CD8-positive, alpha-beta memory T cell (primary cell): ENCODE results near the gene GPX5. TPM values are rescaled to one million over a fixed set of nuclear protein-coding genes. Genes with fewer than 3 reads are reported as not detected.
"Not testable (repeated sequence)": the region's sequence is repeated elsewhere in the genome, so short reads cannot be mapped to it uniquely, and the experiment has no call there.

ENCODE experiments used
- CTCF ChIA-PET: fragments of 350-600 bp; sonication (Branson Sonifier 250); formaldehyde crosslinking; loops from one replicate; lab custom pipeline; 2021; ENCODE audit warnings: antibody characterized with exemption; lab: Charles Lee
- POLR2A ChIA-PET: fragments of 350-600 bp; sonication (Branson Sonifier 250); formaldehyde crosslinking; loops from one replicate; lab custom pipeline; 2021; ENCODE audit warnings: antibody characterized with exemption; lab: Charles Lee
- DNase-seq, 5 donors: peaks; one replicate each; pipeline versions ENCODE4 v3.0.0 to v3.0.0-alpha.2; 2020 to 2022; ENCODE audit warnings: mixed read lengths in 1 of 5
- H3K27ac ChIP-seq: one replicate; pipeline ENCODE4 v1.7.0; 2013; ENCODE audit warnings: low read depth, mild to moderate bottlenecking, low read length, moderate library complexity
- H3K27me3 ChIP-seq: 2 replicates; pipeline ENCODE4 v1.7.0; 2013; ENCODE audit warnings: low read length, mild to moderate bottlenecking; ENCODE audit not compliant: insufficient read depth, poor library complexity, severe bottlenecking
- H3K36me3 ChIP-seq: 2 replicates; pipeline ENCODE4 v1.7.0; 2013; ENCODE audit warnings: mild to moderate bottlenecking, low read length, moderate library complexity; ENCODE audit not compliant: insufficient read depth
- H3K4me1 ChIP-seq: 2 replicates; pipeline ENCODE4 v1.7.0; 2013; ENCODE audit warnings: mild to moderate bottlenecking, low read length, moderate library complexity; ENCODE audit not compliant: insufficient read depth
- H3K4me3 ChIP-seq: 2 replicates; pipeline ENCODE4 v1.7.0; 2013; ENCODE audit warnings: mild to moderate bottlenecking, low read length
- H3K9me3 ChIP-seq: 2 replicates; pipeline ENCODE4 v1.7.0; 2013; ENCODE audit warnings: mild to moderate bottlenecking, low read length
- H3K27ac Mint-ChIP-seq, 8 donors: one replicate each; pipeline ENCODE4 v1.8.0; 2020 to 2021; ENCODE audit warnings: mixed read lengths in 8 of 8, mild to moderate bottlenecking in 6 of 8, inconsistent platforms in 3 of 8, moderate library complexity in 3 of 8
- H3K27me3 Mint-ChIP-seq, 2 donors: one replicate each; pipeline ENCODE4 v1.8.0; 2020 to 2021; ENCODE audit warnings: mixed read lengths in 2 of 2, mild to moderate bottlenecking in 1 of 2, moderate library complexity in 1 of 2
- H3K36me3 Mint-ChIP-seq, 3 donors: one replicate each; pipeline ENCODE4 v1.8.0; 2020 to 2021; ENCODE audit warnings: mixed read lengths in 3 of 3, inconsistent platforms in 1 of 3, mild to moderate bottlenecking in 1 of 3
- H3K4me1 Mint-ChIP-seq, 3 donors: one replicate each; pipeline ENCODE4 v1.8.0; 2020 to 2021; ENCODE audit warnings: mixed read lengths in 3 of 3, inconsistent platforms in 1 of 3, mild to moderate bottlenecking in 1 of 3
- H3K4me3 Mint-ChIP-seq, 7 donors: one replicate each; pipeline ENCODE4 v1.8.0; 2020 to 2021; ENCODE audit warnings: mixed read lengths in 7 of 7, mild to moderate bottlenecking in 6 of 7, moderate library complexity in 4 of 7, inconsistent platforms in 2 of 7
- H3K9me3 Mint-ChIP-seq, 5 donors: one replicate each; pipeline ENCODE4 v1.8.0; 2020 to 2022; ENCODE audit warnings: mixed read lengths in 5 of 5, mild to moderate bottlenecking in 3 of 5, moderate library complexity in 2 of 5, inconsistent platforms in 1 of 5
- polyA plus RNA-seq: library from polyadenylated mRNA; unstranded; fragments of 300-500 nt; fragmentation: Illumina TruSeq; gene quantifications from one replicate; pipeline ENCODE4 v1.2.3, GENCODE V29; 2021
- total RNA-seq, 2 experiments: library from RNA; stranded (reverse); gene quantifications; one replicate each; pipeline ENCODE4 v1.2.3, GENCODE V29; 2021

The GPX5 gene
- total and polyA plus RNA-seq, 3 experiments from 2014 or later = 0.84 TPM; not detected in 2

DNA sequence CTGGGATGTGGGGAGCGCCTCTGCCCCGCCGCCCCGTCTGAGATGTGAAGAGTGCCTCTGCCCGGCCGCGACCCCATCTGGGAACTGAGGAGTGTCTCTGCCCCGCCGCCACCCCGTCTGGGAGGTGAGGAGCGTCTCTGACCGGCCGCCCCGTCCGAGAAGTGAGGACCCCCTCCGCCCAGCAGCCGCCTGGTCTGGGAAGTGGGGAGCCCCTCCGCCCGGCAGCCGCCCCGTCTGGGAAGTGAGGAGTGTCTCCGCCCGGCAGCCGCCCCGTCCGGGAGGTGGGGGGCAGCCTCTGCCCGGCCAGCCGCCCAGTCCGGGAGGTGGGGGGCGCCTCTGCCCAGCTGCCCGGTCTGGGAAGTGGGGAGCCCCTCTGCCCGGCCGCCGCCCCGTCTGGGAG is 23.5 kb upstream of the GPX5 start:
- peaks cover 12 to 38% of the 10 kb centered on the region in 2 donors for H3K27me3 Mint-ChIP-seq

DNA sequence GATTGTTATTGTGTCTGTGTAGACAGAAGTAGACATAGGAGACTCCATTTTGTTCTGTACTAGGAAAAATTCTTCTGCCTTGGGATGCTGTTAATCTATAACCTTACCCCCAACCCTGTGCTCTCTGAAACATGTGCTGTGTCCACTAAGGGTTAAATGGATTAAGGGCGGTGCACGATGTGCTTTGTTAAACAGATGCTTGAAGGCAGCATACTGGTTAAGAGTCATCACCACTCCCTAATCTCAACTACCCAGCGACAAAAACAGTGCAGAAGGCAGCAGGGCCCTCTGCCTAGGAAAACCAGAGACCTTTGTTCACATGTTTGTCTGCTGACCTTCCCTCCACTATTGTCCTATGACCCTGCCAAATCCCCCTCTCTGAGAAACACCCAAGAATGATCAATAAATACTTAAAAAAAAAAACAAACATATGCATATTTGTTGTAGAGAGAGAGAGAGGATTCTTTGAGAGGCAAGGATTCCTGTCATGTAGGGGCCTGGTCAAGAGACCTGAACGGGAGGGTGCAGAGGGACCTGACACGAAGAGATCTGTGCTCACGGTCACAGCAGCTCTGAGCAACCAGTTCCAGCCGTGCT is 22.9 kb upstream of the GPX5 start:
- H3K27ac ChIP-seq, POLR2A ChIA-PET: not testable (repeated sequence)
- peaks cover 12 to 37% of the 10 kb centered on the region in 2 donors for H3K27me3 Mint-ChIP-seq

More for the DNA sequence above, 23.5 kb upstream of the GPX5 start:
- H3K9me3 Mint-ChIP-seq, H3K27ac Mint-ChIP-seq, H3K4me1 ChIP-seq, DNase-seq, H3K4me3 Mint-ChIP-seq, H3K36me3 ChIP-seq, H3K4me3 ChIP-seq, CTCF ChIA-PET, H3K27me3 ChIP-seq, POLR2A ChIA-PET, H3K27ac ChIP-seq, H3K36me3 Mint-ChIP-seq, H3K9me3 ChIP-seq: not testable (repeated sequence)
- H3K4me1 Mint-ChIP-seq = peaks cover 0 to 10% (median 3%) of the 10 kb centered on the region in 3 donors

GRCh38 chr6:28505733-28506132 is 19.9 kb upstream of the GPX5 start:
- H3K36me3 ChIP-seq = no peaks in the 10 kb centered on the region
- H3K4me3 ChIP-seq = no peak overlapping the region
- ChIA-PET CTCF (no interaction called here), POLR2A (no interaction called here)
- H3K4me1 Mint-ChIP-seq = peaks cover 0 to 12% (median 3%) of the 10 kb centered on the region in 3 donors
- no peaks in the 10 kb centered on the region for H3K9me3 ChIP-seq
- H3K27ac Mint-ChIP-seq = no peak overlapping the region
- H3K27me3 ChIP-seq = no peaks in the 10 kb centered on the region
- H3K27ac ChIP-seq = no peak overlapping the region
- no peaks in the 10 kb centered on the region for H3K9me3 Mint-ChIP-seq
- peaks cover 7% of the 10 kb centered on the region for H3K4me1 ChIP-seq
- DNase-seq = no peak
- peaks cover 13 to 39% of the 10 kb centered on the region in 2 donors for H3K27me3 Mint-ChIP-seq
- no peak overlapping the region for H3K4me3 Mint-ChIP-seq
- H3K36me3 Mint-ChIP-seq = no peaks in the 10 kb centered on the region

More for the DNA sequence above, 22.9 kb upstream of the GPX5 start:
- H3K27ac Mint-ChIP-seq, CTCF ChIA-PET, H3K4me3 Mint-ChIP-seq, H3K36me3 ChIP-seq, H3K36me3 Mint-ChIP-seq, DNase-seq, H3K4me3 ChIP-seq, H3K9me3 Mint-ChIP-seq, H3K27me3 ChIP-seq, H3K4me1 ChIP-seq, H3K9me3 ChIP-seq: not testable (repeated sequence)
- peaks cover 0 to 12% (median 3%) of the 10 kb centered on the region in 3 donors for H3K4me1 Mint-ChIP-seq

GRCh38 chr6:28506807-28507475 is 18.7 kb upstream of the GPX5 start:
- DNase-seq = no peak
- Histone ChIP-seq H3K4me1 (peaks cover 7% of the 10 kb centered on the region), H3K4me3 (no peak overlapping the region), H3K27me3 (no peaks in the 10 kb centered on the region), H3K36me3 (no peaks in the 10 kb centered on the region), H3K9me3 (no peaks in the 10 kb centered on the region), H3K27ac (no peak overlapping the region)
- CTCF ChIA-PET = no interaction called here
- peaks cover 0 to 12% (median 3%) of the 10 kb centered on the region in 3 donors for H3K4me1 Mint-ChIP-seq
- peak overlapping the region in 2 of 8 donors; percentile 42 to 94 for H3K27ac Mint-ChIP-seq
- H3K27me3 Mint-ChIP-seq = peaks cover 13 to 39% of the 10 kb centered on the region in 2 donors
- POLR2A ChIA-PET = no interaction called here
- no peak overlapping the region for H3K4me3 Mint-ChIP-seq
- H3K36me3 Mint-ChIP-seq = no peaks in the 10 kb centered on the region
- no peaks in the 10 kb centered on the region for H3K9me3 Mint-ChIP-seq

DNA sequence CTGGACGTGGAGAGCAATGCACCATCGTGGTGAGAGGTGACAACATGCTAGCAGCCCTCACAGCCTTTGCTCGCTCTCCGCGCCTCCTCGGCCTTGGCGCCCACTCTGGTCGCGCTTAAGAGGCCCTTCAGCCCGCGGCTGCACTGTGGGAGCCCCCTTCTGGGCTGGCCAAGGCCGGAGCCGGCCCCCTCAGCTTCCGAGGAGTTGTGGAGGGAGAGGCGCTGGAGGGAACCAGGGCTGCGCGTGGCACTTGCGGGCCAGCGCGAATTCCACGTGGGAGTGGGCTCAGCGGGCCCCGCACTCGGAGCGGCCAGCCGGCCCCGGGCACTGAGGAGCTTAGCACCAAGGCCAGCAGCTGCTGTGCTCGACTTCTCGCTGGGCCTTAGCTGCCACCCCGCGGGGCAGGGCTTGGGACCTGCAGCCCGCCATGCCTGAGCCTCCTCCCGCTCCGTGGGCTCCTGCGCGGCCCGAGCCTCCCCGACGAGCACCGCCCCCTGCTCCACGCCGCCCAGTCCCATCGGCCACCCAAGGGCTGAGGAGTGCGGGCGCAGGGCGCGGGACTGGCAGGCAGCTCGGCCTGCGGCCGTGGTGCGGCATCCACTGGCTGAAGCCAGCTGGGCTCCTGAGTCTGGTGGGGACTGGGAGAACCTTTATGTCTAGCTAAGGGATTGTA is 13.9 kb upstream of the GPX5 start:
- H3K27me3 ChIP-seq = no peaks in the 10 kb centered on the region
- H3K4me3 ChIP-seq = no peak overlapping the region
- no peaks in the 10 kb centered on the region for H3K9me3 ChIP-seq
- no peaks in the 10 kb centered on the region for H3K36me3 Mint-ChIP-seq
- H3K36me3 ChIP-seq = no peaks in the 10 kb centered on the region
- ChIA-PET CTCF (no interaction called here), POLR2A (no interaction called here)
- H3K9me3 Mint-ChIP-seq = no peaks in the 10 kb centered on the region
- no peak overlapping the region for H3K27ac ChIP-seq
- peaks cover 0 to 6% (median 3%) of the 10 kb centered on the region in 3 donors for H3K4me1 Mint-ChIP-seq
- H3K4me3 Mint-ChIP-seq = no peak overlapping the region
- no peak for DNase-seq
- H3K27ac Mint-ChIP-seq = no peak overlapping the region
- H3K27me3 Mint-ChIP-seq = peaks cover 14 to 56% of the 10 kb centered on the region in 2 donors
- H3K4me1 ChIP-seq = peaks cover 4% of the 10 kb centered on the region

- H3K4me3 ChIP-seq, H3K9me3 Mint-ChIP-seq, H3K36me3 ChIP-seq, H3K4me3 Mint-ChIP-seq, POLR2A ChIA-PET, CTCF ChIA-PET, DNase-seq, H3K36me3 Mint-ChIP-seq, H3K9me3 ChIP-seq, H3K4me1 ChIP-seq, H3K27me3 ChIP-seq, H3K27ac Mint-ChIP-seq, H3K27ac ChIP-seq, H3K4me1 Mint-ChIP-seq: not testable (repeated sequence)
- peaks cover 14 to 54% of the 10 kb centered on the region in 2 donors for H3K27me3 Mint-ChIP-seq
These were observed 13.3 kb upstream of the GPX5 start for GRCh38 chr6:28512387-28512786.

DNA sequence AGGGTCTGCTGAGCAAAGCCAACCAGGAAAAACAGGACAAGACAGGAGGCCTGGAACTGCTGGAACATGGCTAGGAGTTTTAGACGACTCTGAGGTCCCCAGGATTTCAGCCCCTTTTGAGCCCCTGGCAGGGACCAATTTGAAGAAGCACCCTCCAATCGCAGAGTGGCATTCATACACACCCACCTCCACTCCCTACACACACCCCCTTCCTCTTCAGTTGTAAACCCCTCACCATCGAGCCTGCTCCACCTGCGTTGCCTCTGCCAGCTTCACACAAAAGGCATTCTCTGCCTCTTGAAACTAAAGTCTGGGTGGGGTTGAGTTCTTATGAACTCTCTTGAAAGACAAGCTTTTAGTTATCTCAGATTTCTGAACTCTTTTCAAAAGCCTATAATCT is 10.0 kb upstream of the GPX5 start, which contains the start of gene GPX6:
Gene GPX6, minus strand, starts transcription at position 118 of the 400 bp plus-strand sequence. Its CDS starts 50 bp downstream, at position 68.
- no peaks in the 10 kb centered on the region for H3K4me1 Mint-ChIP-seq
- H3K9me3 ChIP-seq = no peaks in the 10 kb centered on the region
- H3K4me3 ChIP-seq = no peak within 1 kb of the TSS
- no peaks in the 10 kb centered on the region for H3K27me3 ChIP-seq
- no peak within 1 kb of the TSS for H3K4me3 Mint-ChIP-seq
- ChIA-PET POLR2A (no interaction called here), CTCF (no interaction called here)
- peaks cover 17 to 59% of the 10 kb centered on the region in 2 donors for H3K27me3 Mint-ChIP-seq
- H3K4me1 ChIP-seq = no peaks in the 10 kb centered on the region
- H3K36me3 ChIP-seq = no peaks in the 10 kb centered on the region
- no peak within 1 kb of the TSS for H3K27ac ChIP-seq
- H3K36me3 Mint-ChIP-seq = no peaks in the 10 kb centered on the region
- H3K9me3 Mint-ChIP-seq = no peaks in the 10 kb centered on the region
- no peak within 1 kb of the TSS for H3K27ac Mint-ChIP-seq
- no peak for DNase-seq

- no peaks in the 10 kb centered on the region for H3K36me3 ChIP-seq
- H3K9me3 ChIP-seq = no peaks in the 10 kb centered on the region
- no peak for DNase-seq
- no peak overlapping the region for H3K27ac Mint-ChIP-seq
- H3K4me3 ChIP-seq = no peak overlapping the region
- no peak overlapping the region for H3K27ac ChIP-seq
- H3K27me3 Mint-ChIP-seq = peaks cover 19 to 73% of the 10 kb centered on the region in 2 donors
- H3K4me1 ChIP-seq = peaks cover 4% of the 10 kb centered on the region
- no peak overlapping the region for H3K4me3 Mint-ChIP-seq
- no peaks in the 10 kb centered on the region for H3K36me3 Mint-ChIP-seq
- no peaks in the 10 kb centered on the region for H3K27me3 ChIP-seq
- H3K4me1 Mint-ChIP-seq = peaks cover 0 to 5% (median 0%) of the 10 kb centered on the region in 3 donors
- CTCF ChIA-PET = no interaction called here
- POLR2A ChIA-PET = no interaction called here
- H3K9me3 Mint-ChIP-seq = no peaks in the 10 kb centered on the region
These were observed 7.7 kb upstream of the GPX5 start for GRCh38 chr6:28517964-28518363.
